ES-I3 (cell line): ENCODE results near the gene VWA8.
"Not testable (repeated sequence)": the region's sequence is repeated elsewhere in the genome, so short reads cannot be mapped to it uniquely, and the experiment has no call there.

ENCODE experiments used
- H3K36me3 ChIP-seq: 2 replicates; pipeline ENCODE4 v1.6.1; 2013; ENCODE audit warnings: mild to moderate bottlenecking, low read length, control low read depth, moderate library complexity; ENCODE audit not compliant: insufficient read depth
- H3K4me1 ChIP-seq: 2 replicates; pipeline ENCODE4 v1.6.1; 2013; ENCODE audit warnings: mild to moderate bottlenecking, control low read depth, low read length; ENCODE audit not compliant: insufficient read depth
- H3K9ac ChIP-seq: 2 replicates; pipeline ENCODE4 v1.6.1; 2013; ENCODE audit warnings: low read depth, mild to moderate bottlenecking, low read length, moderate library complexity
- H3K9me3 ChIP-seq: 2 replicates; pipeline ENCODE4 v1.6.1; 2013; ENCODE audit warnings: mild to moderate bottlenecking, low read length, moderate library complexity; ENCODE audit not compliant: control insufficient read depth, insufficient read depth

Gene VWA8

GRCh38 chr13:41621716-41622431, 339.0 kb downstream of the VWA8 start:
- Histone ChIP-seq H3K9ac (no peak overlapping the region), H3K36me3 (no peaks in the 10 kb centered on the region), H3K9me3 (no peaks in the 10 kb centered on the region)

GRCh38 chr13:41617633-41618032, 343.3 kb downstream of the VWA8 start:
- H3K4me1 ChIP-seq, result not testable (repeated sequence)

More at GRCh38 chr13:41621716-41622431, 339.0 kb downstream of the VWA8 start:
- no peaks in the 10 kb centered on the region for H3K4me1 ChIP-seq

GRCh38 chr13:41616151-41616550, 344.8 kb downstream of the VWA8 start:
- Histone ChIP-seq H3K36me3 (no peaks in the 10 kb centered on the region), H3K9me3 (no peaks in the 10 kb centered on the region), H3K4me1 (no peaks in the 10 kb centered on the region; the same call in 1 of the 2 replicates), H3K9ac (no peak overlapping the region)

More at GRCh38 chr13:41617633-41618032, 343.3 kb downstream of the VWA8 start:
- not testable (repeated sequence) for H3K36me3 ChIP-seq, H3K9me3 ChIP-seq, H3K9ac ChIP-seq

GRCh38 chr13:41615528-41615855, 345.4 kb downstream of the VWA8 start:
- Histone ChIP-seq H3K36me3 (peaks cover 4% of the 10 kb centered on the region; the same call in 1 of the 2 replicates), H3K9me3 (no peaks in the 10 kb centered on the region), H3K9ac (no peak overlapping the region), H3K4me1 (peaks cover under 1% of the 10 kb centered on the region; the same call in 1 of the 2 replicates)

GRCh38 chr13:41614671-41615527, 346.0 kb downstream of the VWA8 start:
- peaks cover 5% of the 10 kb centered on the region; the same call in 1 of the 2 replicates for H3K36me3 ChIP-seq
- no peaks in the 10 kb centered on the region for H3K9me3 ChIP-seq
- peaks cover 6% of the 10 kb centered on the region for H3K4me1 ChIP-seq
- H3K9ac ChIP-seq, result no peak overlapping the region

- Histone ChIP-seq H3K4me1 (peaks cover 8% of the 10 kb centered on the region), H3K9ac (no peak overlapping the region), H3K36me3 (peaks cover 5% of the 10 kb centered on the region; the same call in 1 of the 2 replicates), H3K9me3 (no peaks in the 10 kb centered on the region)
Measured at GRCh38 chr13:41613984-41614661, 346.8 kb downstream of the VWA8 start.

GRCh38 chr13:41613471-41613870, 347.4 kb downstream of the VWA8 start:
- peaks cover 8% of the 10 kb centered on the region for H3K4me1 ChIP-seq
- no peak overlapping the region for H3K9ac ChIP-seq
- H3K9me3 ChIP-seq, result no peaks in the 10 kb centered on the region
- H3K36me3 ChIP-seq, result peaks cover 5% of the 10 kb centered on the region; the same call in 1 of the 2 replicates

- Histone ChIP-seq H3K9me3 (no peaks in the 10 kb centered on the region), H3K4me1 (peaks cover 8% of the 10 kb centered on the region), H3K36me3 (peaks cover 5% of the 10 kb centered on the region; the same call in 1 of the 2 replicates), H3K9ac (no peak overlapping the region)
Measured at GRCh38 chr13:41611385-41611784, 349.5 kb downstream of the VWA8 start.

GRCh38 chr13:41610404-41610803, 350.5 kb downstream of the VWA8 start:
- H3K4me1 ChIP-seq, result peaks cover 8% of the 10 kb centered on the region
- H3K36me3 ChIP-seq, result peaks cover 5% of the 10 kb centered on the region; the same call in 1 of the 2 replicates
- no peaks in the 10 kb centered on the region for H3K9me3 ChIP-seq
- H3K9ac ChIP-seq, result no peak overlapping the region

GRCh38 chr13:41609828-41610227, 351.1 kb downstream of the VWA8 start:
- no peaks in the 10 kb centered on the region for H3K9me3 ChIP-seq
- H3K4me1 ChIP-seq, result peaks cover 8% of the 10 kb centered on the region
- no peak overlapping the region for H3K9ac ChIP-seq
- H3K36me3 ChIP-seq, result peaks cover 5% of the 10 kb centered on the region; the same call in 1 of the 2 replicates

GRCh38 chr13:41608839-41609177, 352.1 kb downstream of the VWA8 start:
- peaks cover 8% of the 10 kb centered on the region for H3K4me1 ChIP-seq
- no peaks in the 10 kb centered on the region for H3K9me3 ChIP-seq
- H3K9ac ChIP-seq, result no peak overlapping the region
- peaks cover 5% of the 10 kb centered on the region for H3K36me3 ChIP-seq

GRCh38 chr13:41608111-41608838, 352.6 kb downstream of the VWA8 start:
- H3K9ac ChIP-seq, result no peak overlapping the region

GRCh38 chr13:41606646-41607045, 354.3 kb downstream of the VWA8 start:
- peaks cover 8% of the 10 kb centered on the region for H3K4me1 ChIP-seq
- H3K9me3 ChIP-seq, result no peaks in the 10 kb centered on the region
- peaks cover 5% of the 10 kb centered on the region for H3K36me3 ChIP-seq
- no peak overlapping the region for H3K9ac ChIP-seq

More at GRCh38 chr13:41608111-41608838, 352.6 kb downstream of the VWA8 start:
- H3K36me3 ChIP-seq, result peaks cover 5% of the 10 kb centered on the region
- H3K9me3 ChIP-seq, result no peaks in the 10 kb centered on the region
- H3K4me1 ChIP-seq, result peaks cover 8% of the 10 kb centered on the region
